Adipocyte (in vitro differentiated cells): Measurements from ENCODE around the gene NANP.

Experiments
- DNase-seq: peaks from one replicate; pipeline ENCODE4 v3.0.0-alpha.2; 2015; ENCODE audit warnings: low read depth
- H3K27me3 ChIP-seq: replicated peaks from 2 replicates; pipeline ENCODE4 v1.7.0; 2013; ENCODE audit warnings: mild to moderate bottlenecking, low read length, moderate library complexity; ENCODE audit not compliant: control insufficient read depth, insufficient read depth
- H3K36me3 ChIP-seq: 2 replicates; pipeline ENCODE4 v1.7.0; 2013; ENCODE audit warnings: low read length, mild to moderate bottlenecking, moderate library complexity; ENCODE audit not compliant: control insufficient read depth, insufficient read depth, severe bottlenecking
- H3K4me1 ChIP-seq: 2 replicates; pipeline ENCODE4 v1.7.0; 2013; ENCODE audit warnings: mild to moderate bottlenecking, low read length, moderate library complexity; ENCODE audit not compliant: control insufficient read depth, insufficient read depth
- H3K4me3 ChIP-seq: 2 replicates; pipeline ENCODE4 v1.7.0; 2013; ENCODE audit warnings: mild to moderate bottlenecking, low read length, moderate library complexity
- H3K9ac ChIP-seq: 2 replicates; pipeline ENCODE4 v1.7.0; 2013; ENCODE audit warnings: mild to moderate bottlenecking, low read length, moderate library complexity
- H3K9me3 ChIP-seq: 2 replicates; pipeline ENCODE4 v1.7.0; 2013; ENCODE audit warnings: mild to moderate bottlenecking, low read length, moderate library complexity; ENCODE audit not compliant: control insufficient read depth

The NANP gene

GRCh38 chr20:25570148-25570530 is 53.7 kb downstream of the NANP start:
- Histone ChIP-seq H3K27me3 (no peaks in the 10 kb centered on the region), H3K4me1 (peaks cover 21% of the 10 kb centered on the region), H3K4me3 (no peak overlapping the region), H3K9ac (no peak overlapping the region), H3K36me3 (no peaks in the 10 kb centered on the region), H3K9me3 (no peaks in the 10 kb centered on the region)
- DNase-seq = no peak

- peaks cover 8% of the 10 kb centered on the region for H3K9me3 ChIP-seq
- H3K27me3 ChIP-seq = no peaks in the 10 kb centered on the region
- no peak for DNase-seq
- H3K4me1 ChIP-seq = peaks cover 7% of the 10 kb centered on the region
- H3K4me3 ChIP-seq = no peak overlapping the region
- no peaks in the 10 kb centered on the region for H3K36me3 ChIP-seq
- no peak overlapping the region for H3K9ac ChIP-seq
Measured at GRCh38 chr20:25567286-25567685, 56.5 kb downstream of the NANP start.

GRCh38 chr20:25566821-25567220 is 57.0 kb downstream of the NANP start:
- Histone ChIP-seq H3K4me1 (peaks cover 4% of the 10 kb centered on the region), H3K9ac (no peak overlapping the region), H3K36me3 (no peaks in the 10 kb centered on the region), H3K27me3 (no peaks in the 10 kb centered on the region), H3K4me3 (no peak overlapping the region), H3K9me3 (peaks cover 8% of the 10 kb centered on the region)
- DNase-seq = no peak

- Histone ChIP-seq H3K27me3 (no peaks in the 10 kb centered on the region), H3K9me3 (peaks cover 8% of the 10 kb centered on the region), H3K36me3 (no peaks in the 10 kb centered on the region), H3K4me3 (no peak overlapping the region), H3K4me1 (peaks cover 3% of the 10 kb centered on the region), H3K9ac (no peak overlapping the region)
- DNase-seq = no peak
Measured at GRCh38 chr20:25565578-25566157, 58.1 kb downstream of the NANP start.

- Histone ChIP-seq H3K9ac (no peak overlapping the region), H3K27me3 (no peaks in the 10 kb centered on the region), H3K4me3 (no peak overlapping the region), H3K9me3 (peaks cover 8% of the 10 kb centered on the region), H3K36me3 (no peaks in the 10 kb centered on the region), H3K4me1 (no peaks in the 10 kb centered on the region)
- no peak for DNase-seq
Measured at GRCh38 chr20:25563876-25564275, 59.9 kb downstream of the NANP start.

GRCh38 chr20:25563362-25563761 is 60.5 kb downstream of the NANP start:
- Histone ChIP-seq H3K9me3 (peaks cover 8% of the 10 kb centered on the region), H3K9ac (no peak overlapping the region), H3K27me3 (no peaks in the 10 kb centered on the region), H3K4me3 (no peak overlapping the region), H3K4me1 (no peaks in the 10 kb centered on the region), H3K36me3 (no peaks in the 10 kb centered on the region)
- no peak for DNase-seq
